ENCODE measurements around the gene PLS1. TPM values are rescaled to one million over a fixed set of nuclear protein-coding genes. Genes with fewer than 3 reads are reported as not detected.
A peak's percentile ranks its signal among the peaks of the same experiment; 100 is the strongest.
"Not testable (repeated sequence)": the region's sequence is repeated elsewhere in the genome, so short reads cannot be mapped to it uniquely, and the experiment has no call there.

PLS1 gene
- total RNA-seq, 2 experiments from 2014 or later, result 2.1 to 2.6 TPM

DNA sequence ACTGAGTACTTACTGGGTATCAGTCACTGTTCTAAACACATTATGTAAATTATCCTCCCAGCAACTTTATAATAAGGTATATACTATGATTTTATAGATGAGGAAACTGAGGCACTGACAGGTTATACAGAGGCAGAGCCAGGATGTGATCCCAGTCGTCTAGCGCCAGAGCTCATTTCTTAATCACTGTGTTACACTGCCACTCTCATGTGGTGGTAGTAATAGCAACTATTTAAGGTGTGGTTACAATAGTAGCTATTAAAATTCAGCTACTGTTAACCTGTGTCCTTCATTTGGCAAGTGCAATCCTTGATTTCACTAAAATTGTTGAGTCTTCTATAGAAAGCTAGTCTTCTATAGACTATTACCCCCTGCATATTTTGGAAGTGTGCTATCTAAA is 84.5 kb downstream of the PLS1 start:
- H3K36me3 Mint-ChIP-seq (ENCODE audit: low read depth), result no peaks in the 10 kb centered on the region

DNA sequence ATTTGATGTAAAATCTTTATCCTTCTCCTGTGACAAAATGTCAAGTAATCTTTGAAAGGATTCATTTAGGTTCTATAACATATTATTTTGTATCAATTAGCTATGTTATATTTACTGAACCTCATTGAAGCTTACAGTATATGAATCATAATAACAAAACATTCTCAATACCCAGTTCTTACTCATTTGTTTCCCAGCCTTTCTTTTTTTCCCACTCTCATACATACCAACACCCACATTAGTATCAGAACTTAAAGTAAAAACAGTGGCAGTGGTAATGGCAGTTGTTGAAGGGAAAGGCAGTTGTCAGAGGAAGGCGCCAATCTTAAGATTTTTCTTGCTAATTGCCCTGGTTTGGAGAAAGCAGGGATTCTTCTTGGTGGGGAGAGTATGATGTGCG is 94.4 kb downstream of the PLS1 start:
- Mint-ChIP-seq H3K36me3 (ENCODE audit: low read depth) (no peaks in the 10 kb centered on the region), H3K4me1 (no peaks in the 10 kb centered on the region), H3K4me3 (no peak overlapping the region), H3K9me3 (no peaks in the 10 kb centered on the region), H3K27me3 (no peaks in the 10 kb centered on the region), H3K27ac (no peak overlapping the region)
- no peak for DNase-seq
- ChIA-PET POLR2A (no interaction called here), CTCF (no interaction called here)

More for the DNA sequence above, 84.5 kb downstream of the PLS1 start:
- no peak for DNase-seq
- CTCF ChIA-PET, result no interaction called here
- no peak overlapping the region for H3K4me3 Mint-ChIP-seq
- no peaks in the 10 kb centered on the region for H3K27me3 Mint-ChIP-seq
- no peaks in the 10 kb centered on the region for H3K9me3 Mint-ChIP-seq
- no peaks in the 10 kb centered on the region for H3K4me1 Mint-ChIP-seq
- POLR2A ChIA-PET, result no interaction called here
- H3K27ac Mint-ChIP-seq, result no peak overlapping the region

DNA sequence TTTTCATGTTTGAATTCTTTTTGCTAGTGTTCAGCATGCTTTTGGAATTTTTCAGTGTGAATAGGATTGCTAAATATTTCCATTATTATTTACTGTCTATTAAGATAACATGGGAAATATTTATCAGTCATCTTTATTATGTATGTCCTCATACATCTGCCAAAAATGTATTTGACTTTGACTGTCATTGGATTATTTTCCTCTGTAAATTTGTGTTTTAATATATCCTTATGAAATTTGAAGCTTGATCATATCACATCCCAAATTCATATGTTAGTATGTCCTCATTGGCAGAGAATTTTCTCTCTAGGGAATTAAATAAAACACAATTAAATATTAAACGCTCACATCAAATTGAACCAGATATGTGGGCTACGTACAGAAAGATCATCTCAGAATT is 95.3 kb downstream of the PLS1 start:
- Mint-ChIP-seq H3K9me3 (no peaks in the 10 kb centered on the region), H3K27ac (no peak overlapping the region), H3K36me3 (ENCODE audit: low read depth) (no peaks in the 10 kb centered on the region), H3K27me3 (no peaks in the 10 kb centered on the region), H3K4me1 (no peaks in the 10 kb centered on the region), H3K4me3 (no peak overlapping the region)
- ChIA-PET CTCF (no interaction called here), POLR2A (no interaction called here)
- DNase-seq, result no peak

DNA sequence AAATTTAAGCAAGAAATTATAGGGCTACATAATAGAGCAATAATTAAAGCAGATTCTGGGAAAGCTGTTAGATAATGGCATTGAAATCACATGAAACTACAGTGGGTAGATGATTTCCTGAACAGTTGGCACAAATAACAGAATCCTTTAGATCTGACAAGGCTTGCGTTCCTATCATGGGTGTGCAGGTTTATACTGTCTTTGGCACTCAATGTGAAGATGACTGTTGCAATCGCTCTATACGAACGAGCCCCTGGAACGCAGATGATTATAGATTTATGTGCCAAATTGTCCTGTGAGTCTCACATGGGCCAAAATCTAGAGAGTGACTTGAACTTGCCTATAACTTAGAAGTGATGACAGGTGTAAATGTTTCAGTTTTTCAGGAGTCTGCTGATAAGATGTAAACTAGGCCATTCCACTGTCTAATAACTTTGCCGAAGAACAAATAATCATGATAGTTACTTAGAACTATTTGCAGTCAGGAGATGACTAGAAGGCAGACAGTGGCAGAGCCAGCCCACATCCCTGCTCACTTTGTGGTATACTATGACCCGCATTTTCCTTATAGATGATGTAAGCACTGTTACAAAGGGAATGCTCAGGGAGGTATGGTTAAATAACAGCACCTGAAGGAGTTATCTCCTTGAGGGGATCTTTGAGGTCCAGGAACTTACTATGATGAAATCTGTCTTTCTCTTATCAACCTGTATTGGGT is 97.1 kb downstream of the PLS1 start:
- no peaks in the 10 kb centered on the region for H3K36me3 Mint-ChIP-seq (ENCODE audit: low read depth)
- DNase-seq, result no peak
- H3K4me1 Mint-ChIP-seq, result no peaks in the 10 kb centered on the region
- POLR2A ChIA-PET, result no interaction called here
- CTCF ChIA-PET, result no interaction called here
- no peaks in the 10 kb centered on the region for H3K9me3 Mint-ChIP-seq
- no peak overlapping the region for H3K27ac Mint-ChIP-seq
- H3K27me3 Mint-ChIP-seq, result no peaks in the 10 kb centered on the region
- no peak overlapping the region for H3K4me3 Mint-ChIP-seq

DNA sequence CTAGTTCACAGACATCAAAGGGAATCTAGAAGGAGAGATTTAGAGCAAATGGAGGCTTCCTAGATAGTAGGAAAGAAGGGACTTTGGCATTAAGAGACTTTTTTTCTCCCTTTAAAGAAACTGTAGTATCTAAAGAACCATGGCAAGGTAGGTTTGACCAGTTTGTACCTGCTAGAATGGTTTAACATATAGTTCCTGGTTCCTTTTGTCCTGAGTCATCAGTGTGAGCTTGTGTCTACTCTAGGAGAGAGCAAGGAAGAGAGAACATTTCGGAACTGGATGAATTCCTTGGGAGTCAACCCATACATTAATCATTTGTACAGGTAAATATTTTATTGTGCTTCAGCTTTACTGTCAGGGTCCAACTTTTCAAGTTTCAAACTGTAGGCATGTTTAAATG is 98.0 kb downstream of the PLS1 start:
- CTCF ChIA-PET, result no interaction called here
- Mint-ChIP-seq H3K4me1 (no peaks in the 10 kb centered on the region), H3K9me3 (no peaks in the 10 kb centered on the region), H3K27ac (no peak overlapping the region), H3K27me3 (no peaks in the 10 kb centered on the region), H3K4me3 (no peak overlapping the region), H3K36me3 (ENCODE audit: low read depth) (no peaks in the 10 kb centered on the region)
- POLR2A ChIA-PET, result no interaction called here
- no peak for DNase-seq

DNA sequence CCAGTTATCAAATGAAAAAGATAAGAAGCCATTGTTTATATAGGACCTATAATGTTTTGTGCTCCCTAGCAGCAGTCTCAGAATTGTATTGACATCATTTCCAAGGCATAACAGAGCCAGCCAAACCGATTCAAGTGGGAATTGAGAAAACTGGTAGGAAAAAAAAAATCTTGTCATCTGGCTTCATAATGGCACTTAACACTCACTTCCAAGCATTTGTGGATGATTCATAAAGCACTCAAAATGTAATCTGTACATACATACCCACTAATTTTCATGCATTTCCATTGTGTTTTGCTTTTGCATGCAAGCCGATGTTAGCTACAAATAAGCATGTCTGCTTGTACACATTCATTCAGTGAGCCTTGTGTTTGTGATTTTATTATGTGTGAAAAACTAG is 109.0 kb downstream of the PLS1 start:
- Mint-ChIP-seq H3K27me3 (no peaks in the 10 kb centered on the region), H3K4me3 (no peak overlapping the region), H3K36me3 (ENCODE audit: low read depth) (no peaks in the 10 kb centered on the region), H3K4me1 (peaks cover 9% of the 10 kb centered on the region), H3K27ac (no peak overlapping the region), H3K9me3 (no peaks in the 10 kb centered on the region)
- CTCF ChIA-PET, result no interaction called here
- POLR2A ChIA-PET, result no interaction called here
- no peak for DNase-seq

DNA sequence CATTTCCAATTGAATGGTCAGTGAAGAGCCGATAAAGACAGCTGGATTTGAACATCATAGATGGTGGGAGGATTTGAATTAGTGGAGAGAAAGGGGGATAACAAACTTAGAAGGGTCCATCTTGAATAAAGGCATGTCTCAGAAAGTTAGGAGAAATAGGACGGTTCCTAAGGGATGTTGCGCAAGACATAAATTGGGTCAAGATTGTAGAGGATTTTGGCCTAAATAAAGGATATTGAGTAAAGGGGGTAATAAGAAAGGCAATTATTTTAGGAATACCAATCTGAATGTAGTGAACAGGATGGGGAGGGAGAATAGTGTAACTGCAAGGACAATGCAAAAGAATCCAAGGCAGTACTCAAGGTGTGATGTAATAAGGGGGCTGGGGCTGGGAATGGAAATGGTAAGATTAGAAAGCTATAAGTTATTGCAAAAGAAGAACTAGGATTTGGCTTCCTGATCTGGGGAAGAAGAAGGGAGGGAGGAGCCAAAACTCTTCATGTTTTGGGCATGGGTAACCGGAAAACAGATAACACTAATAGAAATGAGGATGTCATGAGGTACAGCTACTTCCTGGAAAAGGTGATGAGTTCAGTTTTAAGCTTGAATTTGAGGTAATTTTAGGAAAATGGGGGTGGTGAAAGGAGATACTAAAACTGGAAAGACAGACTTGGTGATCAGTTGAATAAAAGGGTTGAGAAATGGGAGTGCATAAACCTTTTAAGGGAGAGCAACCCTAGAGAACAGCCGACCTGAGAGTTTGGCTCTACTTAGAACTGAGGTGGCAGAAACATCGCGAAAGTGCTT is 110.3 kb downstream of the PLS1 start:
- H3K4me3 Mint-ChIP-seq, result no peak overlapping the region
- ChIA-PET POLR2A (no interaction called here), CTCF (no interaction called here)
- H3K27me3 Mint-ChIP-seq, result no peaks in the 10 kb centered on the region
- no peaks in the 10 kb centered on the region for H3K9me3 Mint-ChIP-seq
- H3K4me1 Mint-ChIP-seq, result peaks cover 9% of the 10 kb centered on the region
- no peak for DNase-seq
- H3K27ac Mint-ChIP-seq, result no peak overlapping the region
- no peaks in the 10 kb centered on the region for H3K36me3 Mint-ChIP-seq (ENCODE audit: low read depth)

DNA sequence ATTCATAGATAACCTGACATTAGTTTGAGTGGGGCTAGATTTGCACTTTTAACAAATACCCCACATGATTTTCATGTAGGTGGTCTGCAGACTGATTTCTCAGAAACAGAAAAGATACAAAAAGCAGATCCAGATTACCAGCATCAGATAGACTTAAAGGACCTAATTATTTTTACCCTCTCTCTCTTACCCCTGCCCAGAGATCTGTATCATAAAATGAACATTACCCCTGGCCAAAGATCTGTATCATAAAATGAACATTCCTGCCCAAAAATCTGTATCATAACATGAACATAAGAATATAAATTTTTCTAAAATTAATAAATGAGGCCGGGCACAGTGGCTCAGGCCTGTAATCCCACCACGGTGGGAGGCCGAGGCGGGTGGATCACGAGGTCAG is 113.0 kb downstream of the PLS1 start:
- Mint-ChIP-seq H3K27ac (no peak overlapping the region), H3K4me1 (peaks cover 9% of the 10 kb centered on the region), H3K36me3 (ENCODE audit: low read depth) (no peaks in the 10 kb centered on the region), H3K4me3 (no peak overlapping the region), H3K27me3 (no peaks in the 10 kb centered on the region), H3K9me3 (no peaks in the 10 kb centered on the region)
- CTCF ChIA-PET, result no interaction called here
- POLR2A ChIA-PET, result no interaction called here
- no peak for DNase-seq

DNA sequence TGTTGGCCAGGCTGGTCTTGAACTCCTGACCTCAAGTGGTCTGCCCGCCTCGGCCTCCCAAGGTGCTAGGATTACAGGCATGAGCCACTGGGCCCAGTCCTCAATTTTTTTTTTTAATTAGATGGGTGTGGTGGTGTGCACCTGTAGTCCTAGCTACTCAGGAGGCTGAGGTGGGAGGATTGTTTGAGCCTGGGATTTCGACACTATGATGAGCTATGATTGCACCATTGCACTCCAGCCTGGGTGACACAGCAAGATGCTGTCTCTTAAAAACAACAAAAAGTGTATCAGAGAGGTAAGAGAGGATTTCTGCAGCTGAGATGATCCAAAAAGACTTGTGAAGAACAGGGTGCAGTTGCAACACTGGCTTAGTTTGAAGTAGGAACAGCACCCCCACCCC is 118.7 kb downstream of the PLS1 start:
- H3K27ac Mint-ChIP-seq; H3K4me3 Mint-ChIP-seq; H3K4me1 Mint-ChIP-seq; DNase-seq; POLR2A ChIA-PET; H3K36me3 Mint-ChIP-seq (ENCODE audit: low read depth); H3K9me3 Mint-ChIP-seq: not testable (repeated sequence)
- CTCF ChIA-PET, result interaction anchor here (0.9 kb wide), 1 partner anchor 20 kb away, joined by 3 read pairs; no protein-coding TSS in a partner anchor
- H3K27me3 Mint-ChIP-seq, result peaks cover 24% of the 10 kb centered on the region

DNA sequence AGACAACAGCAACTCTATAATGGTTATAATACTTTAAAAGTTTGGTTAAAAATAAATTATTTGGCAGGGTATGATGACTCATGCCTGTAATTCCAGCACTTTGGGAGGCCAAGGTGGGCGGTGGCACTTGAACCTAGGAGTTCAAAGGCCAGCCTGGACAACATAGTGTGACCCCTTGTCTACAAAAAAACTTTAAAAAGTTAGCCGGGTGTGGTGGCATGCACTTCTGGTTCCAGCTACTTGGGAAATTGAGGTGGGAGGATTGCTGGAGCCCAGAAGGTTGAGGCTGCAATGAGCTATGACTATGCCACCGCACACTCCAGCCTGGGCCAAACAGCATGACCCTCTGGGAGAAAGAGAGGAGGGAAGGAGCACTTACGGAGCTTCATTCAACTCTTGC is 119.9 kb downstream of the PLS1 start:
- no peaks in the 10 kb centered on the region for H3K4me1 Mint-ChIP-seq
- H3K36me3 Mint-ChIP-seq (ENCODE audit: low read depth), result no peaks in the 10 kb centered on the region
- ChIA-PET POLR2A (interaction anchor here (0.7 kb wide), 1 partner anchor 13 kb away, joined by 4 read pairs; no protein-coding TSS in a partner anchor), CTCF (no interaction called here)
- H3K4me3 Mint-ChIP-seq, result no peak overlapping the region
- H3K9me3 Mint-ChIP-seq, result no peaks in the 10 kb centered on the region
- H3K27ac Mint-ChIP-seq, result no peak overlapping the region
- H3K27me3 Mint-ChIP-seq, result peaks cover 34% of the 10 kb centered on the region
- no peak for DNase-seq

DNA sequence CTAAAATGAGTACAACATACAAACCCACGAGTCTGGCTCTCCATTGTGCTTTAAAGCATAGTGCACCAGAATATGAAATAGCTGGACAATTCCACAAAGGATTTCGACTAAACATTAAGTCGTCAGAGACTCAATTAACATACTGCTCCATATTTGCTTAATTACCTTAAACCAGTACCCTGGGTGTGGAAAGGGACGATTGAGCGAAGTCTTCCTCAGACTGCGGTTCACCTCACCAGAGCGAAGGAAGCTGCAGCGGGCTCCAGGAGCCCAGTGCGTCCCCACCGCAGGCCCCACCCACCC is 127.4 kb downstream of the PLS1 start:
- peaks cover 69% of the 10 kb centered on the region for H3K27me3 Mint-ChIP-seq
- peaks cover 14% of the 10 kb centered on the region for H3K4me1 Mint-ChIP-seq
- no peak overlapping the region for H3K27ac Mint-ChIP-seq
- H3K9me3 Mint-ChIP-seq, result no peaks in the 10 kb centered on the region
- DNase-seq, result peak; percentile 80
- CTCF ChIA-PET, result interaction anchor here (0.6 kb wide), 1 partner anchor 634 kb away, joined by 3 read pairs; no protein-coding TSS in a partner anchor
- POLR2A ChIA-PET, result interaction anchor here (0.8 kb wide), 1 partner anchor 1248 kb away, joined by 3 read pairs; the partner anchor contains the start of gene DIPK2A
- peaks cover under 1% of the 10 kb centered on the region for H3K36me3 Mint-ChIP-seq (ENCODE audit: low read depth)
- H3K4me3 Mint-ChIP-seq, result peak overlapping the region; percentile 75

DNA sequence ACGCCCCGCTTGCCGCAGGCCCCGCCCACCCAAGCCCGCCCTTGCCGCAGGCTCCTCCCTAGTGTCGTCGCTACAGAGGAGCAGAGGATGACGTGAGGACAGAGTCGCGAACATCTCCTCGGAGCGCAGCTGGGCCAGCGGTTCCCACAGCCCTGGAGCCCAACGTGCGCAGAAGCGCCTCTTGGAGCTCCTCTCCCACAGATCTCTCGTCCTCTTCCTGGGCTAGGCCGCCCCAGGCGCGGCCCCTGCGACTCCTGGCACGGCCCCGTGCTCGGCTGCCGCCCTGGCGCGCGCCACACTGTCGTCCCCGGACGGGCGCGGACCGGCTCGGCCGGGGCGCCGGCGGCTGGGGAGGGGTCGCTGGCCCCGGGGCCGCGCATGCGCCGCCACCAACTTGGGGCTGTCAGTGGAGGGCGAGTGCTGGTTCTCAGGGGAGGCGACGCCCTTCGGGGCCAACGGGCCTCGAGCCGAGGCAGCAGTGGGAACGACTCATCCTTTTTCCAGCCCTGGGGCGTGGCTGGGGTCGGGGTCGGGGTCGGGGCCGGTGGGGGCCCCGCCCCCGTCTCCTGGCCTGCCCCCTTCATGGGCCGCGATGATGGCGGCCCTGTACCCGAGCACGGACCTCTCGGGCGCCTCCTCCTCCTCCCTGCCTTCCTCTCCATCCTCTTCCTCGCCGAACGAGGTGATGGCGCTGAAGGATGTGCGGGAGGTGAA is 127.9 kb downstream of the PLS1 start, which contains the start of gene TRPC1:
TSS of gene TRPC1 (plus strand) at position 67 of the 714 bp plus-strand sequence. CDS start at position 593, 526 bp downstream.
- Mint-ChIP-seq H3K9me3 (no peaks in the 10 kb centered on the region), H3K36me3 (ENCODE audit: low read depth) (peaks cover 2% of the 10 kb centered on the region), H3K27me3 (peaks cover 66% of the 10 kb centered on the region), H3K4me1 (peaks cover 14% of the 10 kb centered on the region), H3K4me3 (peak within 1 kb of the TSS; percentile 80), H3K27ac (peak within 1 kb of the TSS; percentile 89)
- POLR2A ChIA-PET, result interaction anchor here (0.8 kb wide), 1 partner anchor 1247 kb away, joined by 3 read pairs; the partner anchor contains the start of gene DIPK2A
- CTCF ChIA-PET, result interaction anchor here (0.6 kb wide), 1 partner anchor 635 kb away, joined by 3 read pairs; no protein-coding TSS in a partner anchor
- peak; percentile 39 for DNase-seq
